ENCODE results near the gene PCNX2. TPM values are rescaled to one million over a fixed set of nuclear protein-coding genes. Genes with fewer than 3 reads are reported as not detected.

The PCNX2 gene
- total and polyA plus RNA-seq, 2 experiments from 2014 or later: 42.9 to 88.3 TPM

GRCh38 chr1:233170741-233171140, 124.8 kb downstream of the PCNX2 start (continued):
- TF ChIP-seq ZNF462 (CRISPR knock-in tag; IDR thresholded peaks at IDR 0.05) (no peak), REST (IDR thresholded peaks at IDR 0.05; ENCODE audit: unreplicated experiment) (no peak), CREB1 (CRISPR knock-in tag; IDR thresholded peaks at IDR 0.05; ENCODE audit: low read depth) (no peak), POLR2AphosphoS5 (IDR thresholded peaks at IDR 0.05; ENCODE audit: low read depth) (no peak), CTCF (conservative IDR thresholded peaks at IDR 0.05; ENCODE audit: low read depth in 2 of 2) (no peak), NANOG (IDR thresholded peaks at IDR 0.05; ENCODE audit: borderline replicate concordance) (no peak), ZNF331 (CRISPR knock-in tag; IDR thresholded peaks at IDR 0.05; ENCODE audit: low read depth) (no peak)
